Stimulated activated effector memory CD8-positive, alpha-beta T cell treated with anti-CD3 and anti-CD28 coated beads, Interleukin-12 subunit alpha, Interleukin-12 subunit beta, amount 100 ng/mL, for 72 hours (primary cell): Measurements from ENCODE around the gene ANGEL1.
A peak's percentile ranks its signal among the peaks of the same experiment; 100 is the strongest.

ENCODE experiments used
- ATAC-seq: fragments of 150-1000 bp; cut with Tn5 transposase; 2 replicates; pipeline ENCODE4 v1.10.0; 2021
- DNase-seq, 2 donors: peaks; one replicate each; pipeline ENCODE4 v3.0.0; 2021 to 2022; ENCODE audit warnings: low spot score in 2 of 2
- H3K27ac Mint-ChIP-seq: one replicate; pipeline ENCODE4 v1.8.0; 2022; ENCODE audit warnings: mild to moderate bottlenecking, mixed read lengths
- H3K36me3 Mint-ChIP-seq: one replicate; pipeline ENCODE4 v1.8.0; 2022; ENCODE audit warnings: mild to moderate bottlenecking, mixed read lengths
- H3K4me1 Mint-ChIP-seq: one replicate; pipeline ENCODE4 v1.8.0; 2022; ENCODE audit warnings: mixed read lengths
- H3K4me3 Mint-ChIP-seq: one replicate; pipeline ENCODE4 v1.8.0; 2022; ENCODE audit warnings: mild to moderate bottlenecking, mixed read lengths
- H3K9me3 Mint-ChIP-seq: one replicate; pipeline ENCODE4 v1.8.0; 2022; ENCODE audit warnings: mixed read lengths

The ANGEL1 gene

GRCh38 chr14:76812422-76813383 is at the start of gene ANGEL1:
TSS of gene ANGEL1 (minus strand) at chr14:76812882. CDS start at chr14:76812827, 55 bp downstream.
- no peaks in the 10 kb centered on the region for H3K9me3 Mint-ChIP-seq
- peaks cover 28% of the 10 kb centered on the region for H3K36me3 Mint-ChIP-seq
- H3K27ac Mint-ChIP-seq, result peak within 1 kb of the TSS; percentile 95
- peaks cover 18% of the 10 kb centered on the region for H3K4me1 Mint-ChIP-seq
- ATAC-seq (peak; percentile 93), DNase-seq (peak; percentile 93 to 99)
- peak within 1 kb of the TSS; percentile 92 for H3K4me3 Mint-ChIP-seq

GRCh38 chr14:76861574-76862255 is 49.0 kb upstream of the ANGEL1 start:
- H3K4me3 Mint-ChIP-seq, result no peak overlapping the region
- no peaks in the 10 kb centered on the region for H3K9me3 Mint-ChIP-seq
- ATAC-seq (no peak), DNase-seq (no peak)
- H3K4me1 Mint-ChIP-seq, result peaks cover 10% of the 10 kb centered on the region
- H3K27ac Mint-ChIP-seq, result no peak overlapping the region
- H3K36me3 Mint-ChIP-seq, result no peaks in the 10 kb centered on the region

- H3K36me3 Mint-ChIP-seq, result no peaks in the 10 kb centered on the region
These were observed 44.1 kb upstream of the ANGEL1 start for GRCh38 chr14:76856769-76857168.

GRCh38 chr14:76855066-76855465 is 42.4 kb upstream of the ANGEL1 start:
- Mint-ChIP-seq H3K36me3 (no peaks in the 10 kb centered on the region), H3K4me3 (no peak overlapping the region), H3K4me1 (no peaks in the 10 kb centered on the region), H3K27ac (no peak overlapping the region), H3K9me3 (no peaks in the 10 kb centered on the region)
- DNase-seq, result no peak
- ATAC-seq, result no peak

More at GRCh38 chr14:76856769-76857168, 44.1 kb upstream of the ANGEL1 start:
- Mint-ChIP-seq H3K4me3 (no peak overlapping the region), H3K4me1 (no peaks in the 10 kb centered on the region), H3K27ac (no peak overlapping the region), H3K9me3 (no peaks in the 10 kb centered on the region)
- ATAC-seq (no peak), DNase-seq (no peak)

GRCh38 chr14:76848879-76849278 is 36.2 kb upstream of the ANGEL1 start:
- H3K27ac Mint-ChIP-seq, result no peak overlapping the region
- H3K9me3 Mint-ChIP-seq, result no peaks in the 10 kb centered on the region
- peaks cover 5% of the 10 kb centered on the region for H3K4me1 Mint-ChIP-seq
- H3K4me3 Mint-ChIP-seq, result no peak overlapping the region
- peaks cover 6% of the 10 kb centered on the region for H3K36me3 Mint-ChIP-seq
- no peak for DNase-seq
- ATAC-seq, result no peak

GRCh38 chr14:76846331-76847047 is 33.8 kb upstream of the ANGEL1 start:
- Mint-ChIP-seq H3K36me3 (peaks cover 6% of the 10 kb centered on the region), H3K9me3 (no peaks in the 10 kb centered on the region), H3K27ac (no peak overlapping the region), H3K4me1 (peaks cover 5% of the 10 kb centered on the region), H3K4me3 (no peak overlapping the region)
- DNase-seq, result no peak
- no peak for ATAC-seq

- ATAC-seq (peak; percentile 98), DNase-seq (peak in 1 of 2 donors; percentile 56)
- Mint-ChIP-seq H3K4me1 (peaks cover 5% of the 10 kb centered on the region), H3K4me3 (no peak overlapping the region), H3K36me3 (peaks cover 6% of the 10 kb centered on the region), H3K27ac (no peak overlapping the region), H3K9me3 (no peaks in the 10 kb centered on the region)
These were observed 31.5 kb upstream of the ANGEL1 start for GRCh38 chr14:76844223-76844622.

- H3K9me3 Mint-ChIP-seq, result no peaks in the 10 kb centered on the region
- ATAC-seq (no peak), DNase-seq (no peak)
- H3K27ac Mint-ChIP-seq, result no peak overlapping the region
- no peaks in the 10 kb centered on the region for H3K36me3 Mint-ChIP-seq
- H3K4me3 Mint-ChIP-seq, result no peak overlapping the region
- peaks cover 5% of the 10 kb centered on the region for H3K4me1 Mint-ChIP-seq
These were observed 29.7 kb upstream of the ANGEL1 start for GRCh38 chr14:76842414-76842813.

- Mint-ChIP-seq H3K27ac (no peak overlapping the region), H3K9me3 (no peaks in the 10 kb centered on the region), H3K4me1 (no peaks in the 10 kb centered on the region), H3K36me3 (no peaks in the 10 kb centered on the region), H3K4me3 (no peak overlapping the region)
- DNase-seq (no peak), ATAC-seq (no peak)
These were observed 24.8 kb upstream of the ANGEL1 start for GRCh38 chr14:76837524-76837923.

GRCh38 chr14:76836029-76836630 is 23.4 kb upstream of the ANGEL1 start:
- Mint-ChIP-seq H3K9me3 (no peaks in the 10 kb centered on the region), H3K27ac (no peak overlapping the region), H3K36me3 (no peaks in the 10 kb centered on the region), H3K4me1 (no peaks in the 10 kb centered on the region), H3K4me3 (no peak overlapping the region)
- DNase-seq (no peak), ATAC-seq (no peak)

- no peaks in the 10 kb centered on the region for H3K36me3 Mint-ChIP-seq
These were observed 21.6 kb upstream of the ANGEL1 start for GRCh38 chr14:76834241-76834661.

GRCh38 chr14:76833011-76833410 is 20.3 kb upstream of the ANGEL1 start:
- H3K36me3 Mint-ChIP-seq, result no peaks in the 10 kb centered on the region
- ATAC-seq, result no peak
- no peaks in the 10 kb centered on the region for H3K4me1 Mint-ChIP-seq

More at GRCh38 chr14:76834241-76834661, 21.6 kb upstream of the ANGEL1 start:
- no peaks in the 10 kb centered on the region for H3K4me1 Mint-ChIP-seq
- no peaks in the 10 kb centered on the region for H3K9me3 Mint-ChIP-seq
- H3K27ac Mint-ChIP-seq, result no peak overlapping the region
- ATAC-seq (no peak), DNase-seq (no peak)
- H3K4me3 Mint-ChIP-seq, result no peak overlapping the region

GRCh38 chr14:76832503-76832988 is 19.9 kb upstream of the ANGEL1 start:
- H3K9me3 Mint-ChIP-seq, result no peaks in the 10 kb centered on the region
- no peaks in the 10 kb centered on the region for H3K4me1 Mint-ChIP-seq
- no peak for ATAC-seq
- no peak overlapping the region for H3K4me3 Mint-ChIP-seq
- H3K27ac Mint-ChIP-seq, result no peak overlapping the region
- H3K36me3 Mint-ChIP-seq, result no peaks in the 10 kb centered on the region
- DNase-seq, result no peak

More at GRCh38 chr14:76833011-76833410, 20.3 kb upstream of the ANGEL1 start:
- DNase-seq, result no peak
- Mint-ChIP-seq H3K4me3 (no peak overlapping the region), H3K27ac (no peak overlapping the region), H3K9me3 (no peaks in the 10 kb centered on the region)

- no peaks in the 10 kb centered on the region for H3K9me3 Mint-ChIP-seq
- no peaks in the 10 kb centered on the region for H3K36me3 Mint-ChIP-seq
- no peak overlapping the region for H3K4me3 Mint-ChIP-seq
- H3K4me1 Mint-ChIP-seq, result no peaks in the 10 kb centered on the region
- DNase-seq, result no peak
- no peak overlapping the region for H3K27ac Mint-ChIP-seq
- ATAC-seq, result no peak
These were observed 17.9 kb upstream of the ANGEL1 start for GRCh38 chr14:76830556-76830955.
